SK-N-SH treated with all-trans-retinoic acid at 6 μM for 48 hours (cell line): ENCODE measurements around the gene PUS3.
"Not testable (repeated sequence)": the region's sequence is repeated elsewhere in the genome, so short reads cannot be mapped to it uniquely, and the experiment has no call there.

Source experiments
- ATAC-seq: fragments of 200-7000 bp; cut with Tn5 transposase; 3 replicates; pipeline ENCODE4 v1.9.1; 2020; ENCODE audit warnings: mild to moderate bottlenecking, moderate library complexity
- ARNTL ChIP-seq: fragments of 450-650 bp; formaldehyde crosslinking; IDR thresholded peaks from 2 replicates; pipeline ENCODE4 v1.5.0; 2020; ENCODE audit warnings: low read depth, mild to moderate bottlenecking, moderate library complexity, borderline replicate concordance
- CREB5 ChIP-seq: fragments of 250-450 bp; sonication (Bioruptor Pico); IDR thresholded peaks from 2 replicates; pipeline ENCODE4 v1.5.1; 2020; ENCODE audit warnings: low read depth, mild to moderate bottlenecking, moderate library complexity
- CSDC2 ChIP-seq: fragments of 250-450 bp; sonication (Bioruptor Pico); IDR thresholded peaks from 2 replicates; pipeline ENCODE4 v1.5.0; 2020; ENCODE audit warnings: mild to moderate bottlenecking, moderate library complexity
- ESRRG ChIP-seq: fragments of 250-450 bp; sonication (Bioruptor Pico); IDR thresholded peaks from 2 replicates; pipeline ENCODE4 v1.6.1; 2021; ENCODE audit warnings: mild to moderate bottlenecking
- OSR1 ChIP-seq: fragments of 250-450 bp; sonication (Bioruptor Pico); IDR thresholded peaks from 2 replicates; pipeline ENCODE4 v1.8.0; 2022; ENCODE audit warnings: moderate library complexity, mild to moderate bottlenecking, inconsistent platforms
- POU6F1 ChIP-seq: fragments of 250-450 bp; sonication (Bioruptor Pico); IDR thresholded peaks from 2 replicates; pipeline ENCODE4 v1.8.0; 2021; ENCODE audit warnings: low read depth, mild to moderate bottlenecking, moderate library complexity, borderline replicate concordance
- PPARA ChIP-seq: fragments of 250-450 bp; sonication (Bioruptor Pico); IDR thresholded peaks from 2 replicates; pipeline ENCODE4 v1.5.0; 2020; ENCODE audit warnings: mild to moderate bottlenecking, borderline replicate concordance
- RARB ChIP-seq: fragments of 250-450 bp; sonication (Bioruptor Pico); IDR thresholded peaks from 2 replicates; pipeline ENCODE4 v1.8.0; 2021; ENCODE audit warnings: mild to moderate bottlenecking, moderate library complexity
- TCF4 ChIP-seq: fragments of 250-450 bp; sonication (Bioruptor Pico); IDR thresholded peaks from 2 replicates; pipeline ENCODE4 v1.8.0; 2021; ENCODE audit warnings: mild to moderate bottlenecking, moderate library complexity, borderline replicate concordance
- TOX ChIP-seq: fragments of 250-450 bp; sonication (Bioruptor Pico); IDR thresholded peaks from 2 replicates; pipeline ENCODE4 v1.8.0; 2021; ENCODE audit warnings: mild to moderate bottlenecking, moderate library complexity, borderline replicate concordance
- ZC3H10 ChIP-seq: fragments of 250-450 bp; sonication (Bioruptor Pico); IDR thresholded peaks from 2 replicates; pipeline ENCODE4 v1.5.1; 2021; ENCODE audit warnings: mild to moderate bottlenecking, moderate library complexity
- ZNF70 ChIP-seq: fragments of 450-650 bp; formaldehyde crosslinking; IDR thresholded peaks from 2 replicates; pipeline ENCODE4 v1.5.0; 2020; ENCODE audit warnings: mild to moderate bottlenecking, moderate library complexity
- ZNF8 ChIP-seq: fragments of 450-650 bp; formaldehyde crosslinking; IDR thresholded peaks from 2 replicates; pipeline ENCODE4 v1.5.0; 2020; ENCODE audit warnings: mild to moderate bottlenecking, moderate library complexity
- TF ChIP-seq, protein P1 (sequence below): fragments of 250-450 bp; sonication (Bioruptor Pico); IDR thresholded peaks from 2 replicates; pipeline ENCODE4 v1.5.1; 2021; ENCODE audit warnings: mild to moderate bottlenecking, moderate library complexity
- TF ChIP-seq, protein P2 (sequence below): fragments of 250-450 bp; sonication (Bioruptor Pico); IDR thresholded peaks from 2 replicates; pipeline ENCODE4 v1.5.0; 2020; ENCODE audit warnings: mild to moderate bottlenecking, moderate library complexity

The PUS3 gene

GRCh38 chr11:125918140-125918840, 15.3 kb upstream of the PUS3 start:
- TF ChIP-seq TCF4 (CRISPR knock-in tag) = peak; percentile 85
- TF ChIP-seq, protein P1, sequence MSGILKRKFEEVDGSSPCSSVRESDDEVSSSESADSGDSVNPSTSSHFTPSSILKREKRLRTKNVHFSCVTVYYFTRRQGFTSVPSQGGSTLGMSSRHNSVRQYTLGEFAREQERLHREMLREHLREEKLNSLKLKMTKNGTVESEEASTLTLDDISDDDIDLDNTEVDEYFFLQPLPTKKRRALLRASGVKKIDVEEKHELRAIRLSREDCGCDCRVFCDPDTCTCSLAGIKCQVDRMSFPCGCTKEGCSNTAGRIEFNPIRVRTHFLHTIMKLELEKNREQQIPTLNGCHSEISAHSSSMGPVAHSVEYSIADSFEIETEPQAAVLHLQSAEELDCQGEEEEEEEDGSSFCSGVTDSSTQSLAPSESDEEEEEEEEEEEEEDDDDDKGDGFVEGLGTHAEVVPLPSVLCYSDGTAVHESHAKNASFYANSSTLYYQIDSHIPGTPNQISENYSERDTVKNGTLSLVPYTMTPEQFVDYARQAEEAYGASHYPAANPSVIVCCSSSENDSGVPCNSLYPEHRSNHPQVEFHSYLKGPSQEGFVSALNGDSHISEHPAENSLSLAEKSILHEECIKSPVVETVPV (CRISPR knock-in tag) = no peak
- no peak; the same call in 2 of the 3 replicates for ATAC-seq

DNA sequence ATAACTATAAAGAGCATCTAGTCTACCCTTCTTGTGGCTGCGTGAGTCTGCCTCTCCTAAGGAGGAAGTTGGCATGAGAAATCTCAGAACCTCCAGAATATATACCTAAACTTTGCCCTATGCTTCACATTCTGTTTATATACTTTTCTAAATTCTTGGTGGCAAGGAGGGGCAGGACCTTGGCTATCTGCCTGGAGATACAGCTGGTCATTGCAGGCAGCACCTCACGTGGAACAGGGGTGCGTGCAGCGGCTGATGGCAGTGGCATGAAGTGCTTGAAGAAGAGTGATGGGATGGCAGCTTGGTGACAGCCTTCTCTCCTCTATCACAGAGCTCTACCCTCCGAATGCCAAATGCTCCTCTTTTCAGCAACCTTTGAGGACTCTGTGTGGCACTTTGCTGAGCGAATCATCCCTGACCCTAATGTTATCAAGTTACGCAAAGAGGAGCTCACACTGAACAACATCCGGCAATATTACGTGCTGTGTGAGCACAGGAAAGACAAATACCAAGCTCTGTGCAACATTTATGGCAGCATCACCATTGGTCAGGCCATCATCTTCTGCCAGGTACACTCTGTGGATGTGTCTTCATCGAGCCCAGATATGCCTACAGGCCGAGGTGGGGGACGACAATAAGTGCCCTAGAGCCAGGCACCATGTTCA, 13.8 kb upstream of the PUS3 start:
- no peak for TF ChIP-seq CREB5 (CRISPR knock-in tag)
- ATAC-seq = no peak

DNA sequence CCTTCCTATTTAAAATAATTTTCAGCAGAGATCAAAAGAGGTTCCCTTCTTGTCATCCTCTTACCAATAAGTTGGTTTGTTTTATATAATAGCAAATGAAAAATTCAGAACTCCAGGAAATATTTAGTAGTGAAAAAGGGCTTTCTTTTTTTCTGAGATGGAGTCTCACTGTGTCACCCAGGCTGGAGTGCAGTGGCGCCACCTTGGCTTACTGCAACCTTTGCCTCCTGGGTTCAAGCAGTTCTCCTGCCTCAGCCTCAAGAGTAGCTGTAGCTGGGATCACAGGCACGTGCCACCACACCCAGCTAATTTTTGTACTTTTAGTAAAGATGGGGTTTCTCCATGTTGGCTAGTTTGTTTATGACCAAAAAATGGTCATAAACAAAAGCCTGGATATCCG, 11.6 kb upstream of the PUS3 start:
- ATAC-seq = not testable (repeated sequence)

DNA sequence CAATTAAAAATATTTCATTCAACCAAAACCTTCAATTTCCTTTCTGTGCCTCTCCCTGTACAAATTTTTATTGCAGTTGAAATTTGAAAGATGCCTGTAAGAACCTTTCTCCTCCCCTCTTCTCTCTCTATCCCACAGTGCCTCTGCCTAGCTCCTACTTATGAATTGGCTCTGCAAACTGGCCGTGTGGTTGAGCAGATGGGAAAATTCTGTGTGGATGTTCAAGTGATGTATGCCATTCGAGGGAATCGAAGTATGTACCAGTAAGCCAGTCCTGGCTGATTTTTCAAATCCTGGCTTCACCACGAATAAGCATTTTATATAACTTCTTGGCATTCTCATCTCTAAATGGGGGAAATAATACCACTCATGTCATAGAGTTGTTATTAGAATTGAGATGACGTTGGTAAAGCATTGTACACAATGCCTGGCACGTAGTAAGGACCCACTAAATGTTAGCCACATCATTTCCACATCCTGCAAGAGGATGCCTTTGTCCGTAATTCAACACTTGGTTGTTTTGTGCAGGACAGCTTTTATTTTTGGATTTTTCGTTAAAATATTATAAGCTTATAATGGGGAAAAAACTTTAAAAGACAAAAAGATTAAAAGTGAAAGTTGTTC, 7.3 kb upstream of the PUS3 start:
- no peak for TF ChIP-seq ARNTL (CRISPR knock-in tag)
- TF ChIP-seq OSR1 (CRISPR knock-in tag) = no peak
- TF ChIP-seq POU6F1 (CRISPR knock-in tag) = no peak
- TF ChIP-seq ZNF70 (CRISPR knock-in tag) = no peak
- TF ChIP-seq RARB (CRISPR knock-in tag) = no peak
- no peak for ATAC-seq

- no peak for TF ChIP-seq TCF4 (CRISPR knock-in tag)
- TF ChIP-seq CSDC2 (CRISPR knock-in tag) = no peak
- TF ChIP-seq ZNF8 (CRISPR knock-in tag) = no peak
- TF ChIP-seq POU6F1 (CRISPR knock-in tag) = no peak
- no peak for TF ChIP-seq PPARA (CRISPR knock-in tag)
- no peak for TF ChIP-seq TOX (CRISPR knock-in tag)
- no peak for TF ChIP-seq ARNTL (CRISPR knock-in tag)
- no peak for ATAC-seq
These were observed 1.7 kb upstream of the PUS3 start for GRCh38 chr11:125904678-125905077.

- no peak for TF ChIP-seq CREB5 (CRISPR knock-in tag)
- TF ChIP-seq ESRRG = no peak
- no peak for TF ChIP-seq CSDC2 (CRISPR knock-in tag)
- no peak for TF ChIP-seq ZC3H10
- TF ChIP-seq, protein P2, sequence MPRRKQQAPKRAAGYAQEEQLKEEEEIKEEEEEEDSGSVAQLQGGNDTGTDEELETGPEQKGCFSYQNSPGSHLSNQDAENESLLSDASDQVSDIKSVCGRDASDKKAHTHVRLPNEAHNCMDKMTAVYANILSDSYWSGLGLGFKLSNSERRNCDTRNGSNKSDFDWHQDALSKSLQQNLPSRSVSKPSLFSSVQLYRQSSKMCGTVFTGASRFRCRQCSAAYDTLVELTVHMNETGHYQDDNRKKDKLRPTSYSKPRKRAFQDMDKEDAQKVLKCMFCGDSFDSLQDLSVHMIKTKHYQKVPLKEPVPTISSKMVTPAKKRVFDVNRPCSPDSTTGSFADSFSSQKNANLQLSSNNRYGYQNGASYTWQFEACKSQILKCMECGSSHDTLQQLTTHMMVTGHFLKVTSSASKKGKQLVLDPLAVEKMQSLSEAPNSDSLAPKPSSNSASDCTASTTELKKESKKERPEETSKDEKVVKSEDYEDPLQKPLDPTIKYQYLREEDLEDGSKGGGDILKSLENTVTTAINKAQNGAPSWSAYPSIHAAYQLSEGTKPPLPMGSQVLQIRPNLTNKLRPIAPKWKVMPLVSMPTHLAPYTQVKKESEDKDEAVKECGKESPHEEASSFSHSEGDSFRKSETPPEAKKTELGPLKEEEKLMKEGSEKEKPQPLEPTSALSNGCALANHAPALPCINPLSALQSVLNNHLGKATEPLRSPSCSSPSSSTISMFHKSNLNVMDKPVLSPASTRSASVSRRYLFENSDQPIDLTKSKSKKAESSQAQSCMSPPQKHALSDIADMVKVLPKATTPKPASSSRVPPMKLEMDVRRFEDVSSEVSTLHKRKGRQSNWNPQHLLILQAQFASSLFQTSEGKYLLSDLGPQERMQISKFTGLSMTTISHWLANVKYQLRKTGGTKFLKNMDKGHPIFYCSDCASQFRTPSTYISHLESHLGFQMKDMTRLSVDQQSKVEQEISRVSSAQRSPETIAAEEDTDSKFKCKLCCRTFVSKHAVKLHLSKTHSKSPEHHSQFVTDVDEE (CRISPR knock-in tag) = 0 out of 2 replicates have a peak, but pooled peaks have one; percentile 28
- ATAC-seq = peak; percentile 32
These were observed 979 bp upstream of the PUS3 start, which contains the start of gene DDX25 for GRCh38 chr11:125903711-125904659. TSS of gene DDX25 (plus strand) at chr11:125904508. CDS start at chr11:125904518, 10 bp downstream.
